Measurements from ENCODE around the gene AMPH. TPM values are rescaled to one million over a fixed set of nuclear protein-coding genes. Genes with fewer than 3 reads are reported as not detected.

Gene AMPH
- total RNA-seq, 3 donors from 2014 or later = 0.41 to 3.2 (median 1.2) TPM

GRCh38 chr7:38565289-38565688, 65.9 kb downstream of the AMPH start:
- no peak overlapping the region for H3K4me3 ChIP-seq
- H3K4me1 ChIP-seq (ENCODE audit: low read depth) = no peaks in the 10 kb centered on the region
- no peak for DNase-seq
- TF ChIP-seq CTCF (IDR thresholded peaks at IDR 0.05) = no peak
- no peak for ATAC-seq
- no peaks in the 10 kb centered on the region for H3K36me3 ChIP-seq (ENCODE audit: low read depth)
- intact Hi-C loops (cut with DNase I, micrococcal nuclease) = no loop called here
- no peaks in the 10 kb centered on the region for H3K9me3 ChIP-seq

- no peak for TF ChIP-seq CTCF (IDR thresholded peaks at IDR 0.05)
- Histone ChIP-seq H3K9me3 (no peaks in the 10 kb centered on the region), H3K4me1 (ENCODE audit: low read depth) (no peaks in the 10 kb centered on the region), H3K4me3 (no peak overlapping the region), H3K36me3 (ENCODE audit: low read depth) (no peaks in the 10 kb centered on the region)
- DNase-seq (no peak), ATAC-seq (no peak)
- intact Hi-C loops (cut with DNase I, micrococcal nuclease) = no loop called here
These were observed 67.4 kb downstream of the AMPH start for GRCh38 chr7:38563741-38564140.

- H3K36me3 ChIP-seq (ENCODE audit: low read depth) = no peaks in the 10 kb centered on the region
- TF ChIP-seq CTCF (IDR thresholded peaks at IDR 0.05) = no peak
- intact Hi-C loops (cut with DNase I, micrococcal nuclease) = no loop called here
- no peaks in the 10 kb centered on the region for H3K4me1 ChIP-seq (ENCODE audit: low read depth)
- H3K4me3 ChIP-seq = no peak overlapping the region
- no peaks in the 10 kb centered on the region for H3K9me3 ChIP-seq
- DNase-seq (no peak), ATAC-seq (no peak)
These were observed 70.0 kb downstream of the AMPH start for GRCh38 chr7:38561166-38561565.

GRCh38 chr7:38558761-38559345, 72.3 kb downstream of the AMPH start:
- Histone ChIP-seq H3K4me3 (no peak overlapping the region), H3K9me3 (no peaks in the 10 kb centered on the region), H3K36me3 (ENCODE audit: low read depth) (no peaks in the 10 kb centered on the region), H3K4me1 (ENCODE audit: low read depth) (no peaks in the 10 kb centered on the region)
- ATAC-seq (no peak), DNase-seq (no peak)
- TF ChIP-seq CTCF (IDR thresholded peaks at IDR 0.05) = no peak
- intact Hi-C loops (cut with DNase I, micrococcal nuclease) = no loop called here

- Histone ChIP-seq H3K4me1 (ENCODE audit: low read depth) (no peaks in the 10 kb centered on the region), H3K36me3 (ENCODE audit: low read depth) (no peaks in the 10 kb centered on the region), H3K9me3 (no peaks in the 10 kb centered on the region), H3K4me3 (no peak overlapping the region)
- DNase-seq (no peak), ATAC-seq (no peak)
- intact Hi-C loops (cut with DNase I, micrococcal nuclease) = no loop called here
- no peak for TF ChIP-seq CTCF (IDR thresholded peaks at IDR 0.05)
These were observed 76.6 kb downstream of the AMPH start for GRCh38 chr7:38554586-38554985.

- Histone ChIP-seq H3K4me3 (no peak overlapping the region), H3K9me3 (no peaks in the 10 kb centered on the region), H3K36me3 (ENCODE audit: low read depth) (no peaks in the 10 kb centered on the region), H3K4me1 (ENCODE audit: low read depth) (no peaks in the 10 kb centered on the region)
- no peak for DNase-seq
- intact Hi-C loops (cut with DNase I, micrococcal nuclease) = no loop called here
- no peak for TF ChIP-seq CTCF (IDR thresholded peaks at IDR 0.05)
- no peak for ATAC-seq
These were observed 80.3 kb downstream of the AMPH start for GRCh38 chr7:38550836-38551235.
